GM21515 (cell line): ENCODE measurements around the gene CLEC16A.
"Not testable (repeated sequence)": the region's sequence is repeated elsewhere in the genome, so short reads cannot be mapped to it uniquely, and the experiment has no call there.

Experiments used
- ATAC-seq: cut with Tn5 transposase; IDR thresholded peaks from one replicate; pipeline ENCODE4 v1.9.1; 2021; ENCODE audit not compliant: unreplicated experiment

The CLEC16A gene

GRCh38 chr16:10938796-10939648, 5.3 kb upstream of the CLEC16A start:
- ATAC-seq: no peak

- no peak for ATAC-seq
Observed at GRCh38 chr16:10939649-10940234, 4.6 kb upstream of the CLEC16A start.

GRCh38 chr16:10940501-10941079, 3.8 kb upstream of the CLEC16A start:
- no peak for ATAC-seq

GRCh38 chr16:10941127-10941933, 3.0 kb upstream of the CLEC16A start:
- no peak for ATAC-seq

GRCh38 chr16:10941935-10942351, 2.4 kb upstream of the CLEC16A start:
- not testable (repeated sequence) for ATAC-seq

GRCh38 chr16:10942352-10943063, 1.9 kb upstream of the CLEC16A start, which contains the start of gene DEXI:
DEXI (minus strand) TSS chr16:10942468; CDS start chr16:10942005, 463 bp downstream.
- ATAC-seq: peak; percentile 65

- no peak for ATAC-seq
Observed at GRCh38 chr16:10943064-10943353, 1.4 kb upstream of the CLEC16A start.

- ATAC-seq: no peak
Observed at GRCh38 chr16:10945065-10945787, 862 bp downstream of the CLEC16A start.

GRCh38 chr16:10946308-10946707, 1.9 kb downstream of the CLEC16A start:
- no peak for ATAC-seq

GRCh38 chr16:10947211-10947787, 2.9 kb downstream of the CLEC16A start:
- ATAC-seq: no peak

GRCh38 chr16:10949424-10949970, 5.1 kb downstream of the CLEC16A start:
- peak; percentile 50 for ATAC-seq

GRCh38 chr16:10950393-10950792, 6.0 kb downstream of the CLEC16A start:
- ATAC-seq: no peak

GRCh38 chr16:10951026-10951425, 6.7 kb downstream of the CLEC16A start:
- no peak for ATAC-seq

- no peak for ATAC-seq
Observed at GRCh38 chr16:10954903-10955302, 10.5 kb downstream of the CLEC16A start.

- no peak for ATAC-seq
Observed at GRCh38 chr16:10957771-10958482, 13.6 kb downstream of the CLEC16A start.

GRCh38 chr16:10959161-10959560, 14.8 kb downstream of the CLEC16A start:
- no peak for ATAC-seq

- no peak for ATAC-seq
Observed at GRCh38 chr16:10961231-10961630, 16.9 kb downstream of the CLEC16A start.

- ATAC-seq: no peak
Observed at GRCh38 chr16:10964039-10964890, 19.9 kb downstream of the CLEC16A start.
